NCI-H460 (cell line): ENCODE data around the gene CDX2. TPM values are rescaled to one million over a fixed set of nuclear protein-coding genes. Genes with fewer than 3 reads are reported as not detected.

ENCODE experiments used
- DNase-seq: peaks from one replicate; pipeline ENCODE4 v3.0.0-alpha.2; 2016; ENCODE audit warnings: low read depth; ENCODE audit errors: extremely low read depth
- total RNA-seq: library from RNA; depleted of rRNA; stranded (reverse); fragments of >200 nt; shearing (Covaris generic); gene quantifications from 2 replicates; pipeline ENCODE4 v1.2.3, GENCODE V29; 2014

The CDX2 gene
- total RNA-seq, 1 experiment from 2014 or later = not detected

- no peak for DNase-seq
Observed at GRCh38 chr13:27979001-27979643, 10.0 kb upstream of the CDX2 start.

GRCh38 chr13:27978301-27978968 is 9.3 kb upstream of the CDX2 start:
- DNase-seq = no peak

GRCh38 chr13:27977476-27978300 is 8.6 kb upstream of the CDX2 start:
- DNase-seq = no peak

GRCh38 chr13:27976362-27977091 is 7.4 kb upstream of the CDX2 start:
- no peak for DNase-seq

- no peak for DNase-seq
Observed at GRCh38 chr13:27975564-27976361, 6.6 kb upstream of the CDX2 start.

- DNase-seq = no peak
Observed at GRCh38 chr13:27973961-27974662, 5.0 kb upstream of the CDX2 start.

- no peak for DNase-seq
Observed at GRCh38 chr13:27973291-27973690, 4.2 kb upstream of the CDX2 start.

- no peak for DNase-seq
Observed at GRCh38 chr13:27972478-27972820, 3.3 kb upstream of the CDX2 start.

GRCh38 chr13:27971776-27972477 is 2.8 kb upstream of the CDX2 start:
- DNase-seq = no peak

GRCh38 chr13:27971236-27971645 is 2.1 kb upstream of the CDX2 start:
- DNase-seq = no peak

- DNase-seq = no peak
Observed at GRCh38 chr13:27970382-27971235, 1.5 kb upstream of the CDX2 start.

- no peak for DNase-seq
Observed at GRCh38 chr13:27969866-27970229, 733 bp upstream of the CDX2 start.

- DNase-seq = no peak
Observed at GRCh38 chr13:27968316-27969081, 616 bp downstream of the CDX2 start.

- no peak for DNase-seq
Observed at GRCh38 chr13:27967736-27968315, 1.3 kb downstream of the CDX2 start.

GRCh38 chr13:27967203-27967735 is 1.8 kb downstream of the CDX2 start:
- DNase-seq = no peak

- no peak for DNase-seq
Observed at GRCh38 chr13:27966641-27967202, 2.4 kb downstream of the CDX2 start.
